Measurements from ENCODE around the gene CCSAP. TPM values are rescaled to one million over a fixed set of nuclear protein-coding genes. Genes with fewer than 3 reads are reported as not detected.

CCSAP gene
- polyA plus RNA-seq, 3 donors: 5.2 to 12.2 (median 6.7) TPM

DNA sequence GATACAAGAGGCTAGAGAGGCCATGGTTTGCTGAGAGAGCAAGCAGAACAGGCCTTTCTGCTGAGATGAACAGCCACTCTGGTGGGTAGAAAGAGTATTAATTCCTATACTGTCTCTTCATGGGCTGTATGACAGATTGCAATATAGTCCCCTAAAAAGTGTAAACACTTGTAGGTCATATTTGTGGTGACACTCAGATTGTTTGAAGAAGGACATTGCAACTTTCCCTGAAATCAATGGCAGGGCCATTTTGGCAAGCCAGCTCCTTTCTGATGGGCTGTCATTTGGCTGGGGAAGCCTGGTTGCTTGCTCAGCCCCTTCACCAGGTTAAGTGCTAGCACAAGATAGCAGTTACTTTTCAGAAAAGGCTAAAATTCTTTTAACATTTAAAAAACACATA is 44.4 kb downstream of the CCSAP start:
- Histone ChIP-seq H3K4me3 (replicated peaks in 1 of 3; ENCODE audit: low read depth in 2 of 3, low read length in 3 of 3) (no peak overlapping the region), H3K27ac (ENCODE audit: low read depth in 1 of 2, low read length in 2 of 2) (no peak overlapping the region), H3K9me3 (replicated peaks in 1 of 2; ENCODE audit: control insufficient read depth in 1 of 2, insufficient read depth in 1 of 2, low read length in 2 of 2) (no peaks in the 10 kb centered on the region), H4K20me1 (ENCODE audit: insufficient read depth, low read length) (peaks cover 10% of the 10 kb centered on the region), H3K4me2 (replicated peaks; ENCODE audit: extremely low read depth, low read length, poor library complexity, severe bottlenecking) (no peak overlapping the region), H3K9ac (ENCODE audit: insufficient read depth, low read length, poor library complexity, severe bottlenecking) (no peak overlapping the region), H3K79me2 (ENCODE audit: insufficient read depth, low read length) (no peaks in the 10 kb centered on the region), H3K36me3 (replicated peaks in 1 of 2; ENCODE audit: control insufficient read depth in 1 of 2, insufficient read depth in 2 of 2, low read length in 2 of 2) (peaks cover 59 to 81% of the 10 kb centered on the region in 2 donors), H3K27me3 (ENCODE audit: control insufficient read depth in 2 of 2, insufficient read depth in 2 of 2, low read length in 2 of 2) (no peaks in the 10 kb centered on the region), H2AFZ (ENCODE audit: insufficient read depth, low read depth, low read length, poor library complexity, severe bottlenecking) (no peak overlapping the region), H3K4me1 (ENCODE audit: control insufficient read depth in 1 of 2, insufficient read depth in 2 of 2, low read length in 2 of 2) (no peaks in the 10 kb centered on the region)
- intact Hi-C loops (cut with micrococcal nuclease): no loop called here
- H3K27ac Mint-ChIP-seq: no peak overlapping the region
- no peak for TF ChIP-seq CTCF (IDR thresholded peaks at IDR 0.05)
- peaks cover 56 to 57% of the 10 kb centered on the region in 2 donors for H3K36me3 Mint-ChIP-seq
- no peak for DNase-seq
- no peak overlapping the region for H3K4me3 Mint-ChIP-seq
- H3K27me3 Mint-ChIP-seq (ENCODE audit: low read depth in 3 of 3): peaks cover 0 to 2% (median 0%) of the 10 kb centered on the region in 3 donors
- peaks cover 0 to 2% (median 0%) of the 10 kb centered on the region in 7 donors for H3K9me3 Mint-ChIP-seq
- H3K4me1 Mint-ChIP-seq: no peaks in the 10 kb centered on the region

DNA sequence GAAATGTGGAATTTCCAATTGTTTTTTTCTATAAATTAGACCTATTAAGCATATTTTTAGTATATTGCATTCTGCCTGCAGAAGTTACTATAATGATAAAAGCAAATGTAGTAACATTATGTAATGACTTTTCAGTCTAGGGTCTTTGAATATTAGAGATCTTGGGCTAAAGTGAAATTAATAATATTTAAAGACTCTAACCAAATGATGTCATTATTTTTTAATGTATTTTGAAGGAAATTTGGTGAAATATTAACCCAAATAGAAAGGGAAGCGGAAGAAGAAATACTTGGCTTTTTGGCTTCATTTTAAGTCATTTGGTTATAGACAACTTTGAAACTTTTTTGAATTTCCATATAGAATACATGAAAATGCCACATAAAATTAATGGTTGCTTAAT is 45.1 kb downstream of the CCSAP start:
- H3K4me2 ChIP-seq (replicated peaks; ENCODE audit: extremely low read depth, low read length, poor library complexity, severe bottlenecking): no peak overlapping the region
- no CpG with 5 or more reads among the region's 1 CpG for WGBS (ENCODE audit: insufficient coverage)
- Mint-ChIP-seq H3K36me3 (peaks cover 55 to 56% of the 10 kb centered on the region in 2 donors), H3K27me3 (ENCODE audit: low read depth in 3 of 3) (peaks cover 0 to 2% (median 0%) of the 10 kb centered on the region in 3 donors), H3K4me3 (no peak overlapping the region), H3K27ac (no peak overlapping the region), H3K4me1 (no peaks in the 10 kb centered on the region), H3K9me3 (peaks cover 0 to 2% (median 0%) of the 10 kb centered on the region in 7 donors)
- H3K27me3 ChIP-seq (ENCODE audit: control insufficient read depth in 2 of 2, insufficient read depth in 2 of 2, low read length in 2 of 2): no peaks in the 10 kb centered on the region
- no peaks in the 10 kb centered on the region for H3K4me1 ChIP-seq (ENCODE audit: control insufficient read depth in 1 of 2, insufficient read depth in 2 of 2, low read length in 2 of 2)
- no peak overlapping the region for H2AFZ ChIP-seq (ENCODE audit: insufficient read depth, low read depth, low read length, poor library complexity, severe bottlenecking)
- no peak for DNase-seq
- no peak overlapping the region for H3K4me3 ChIP-seq (replicated peaks in 1 of 3; ENCODE audit: low read depth in 2 of 3, low read length in 3 of 3)
- H3K79me2 ChIP-seq (ENCODE audit: insufficient read depth, low read length): no peaks in the 10 kb centered on the region
- TF ChIP-seq CTCF (IDR thresholded peaks at IDR 0.05): no peak
- H3K9me3 ChIP-seq (replicated peaks in 1 of 2; ENCODE audit: control insufficient read depth in 1 of 2, insufficient read depth in 1 of 2, low read length in 2 of 2): no peaks in the 10 kb centered on the region
- no peak overlapping the region for H3K27ac ChIP-seq (ENCODE audit: low read depth in 1 of 2, low read length in 2 of 2)
- no peak overlapping the region for H3K9ac ChIP-seq (ENCODE audit: insufficient read depth, low read length, poor library complexity, severe bottlenecking)
- H4K20me1 ChIP-seq (ENCODE audit: insufficient read depth, low read length): peaks cover 10% of the 10 kb centered on the region
- intact Hi-C loops (cut with micrococcal nuclease): no loop called here
- peaks cover 54 to 80% of the 10 kb centered on the region in 2 donors for H3K36me3 ChIP-seq (replicated peaks in 1 of 2; ENCODE audit: control insufficient read depth in 1 of 2, insufficient read depth in 2 of 2, low read length in 2 of 2)
